HepG2 (cell line): Measurements from ENCODE around the gene AKR7A2. TPM values are rescaled to one million over a fixed set of nuclear protein-coding genes. Genes with fewer than 3 reads are reported as not detected.

Experiments used
- ATAC-seq: fragments of 200-7000 bp; cut with Tn5 transposase; 3 replicates; pipeline ENCODE4 v1.9.1; 2020; ENCODE audit warnings: mild to moderate bottlenecking, moderate library complexity
- BruUV-seq: library from RNA; stranded (reverse); fragments of 400-500 nt; replicated peaks from 2 replicates; lab custom pipeline; 2021; lab: Mats Ljungman, UMichigan
- CTCF ChIA-PET: fragments of 300-600 bp; formaldehyde crosslinking; extraction: SDS; loops from one replicate; lab custom pipeline; 2021; ENCODE audit warnings: low total read pairs, inconsistent platforms, low intra/inter-chr PET ratio; lab: Yijun Ruan, JAX
- POLR2A ChIA-PET: fragments of 350-600 bp; sonication (Branson Sonifier 250); formaldehyde crosslinking; loops from one replicate; lab custom pipeline; 2020; ENCODE audit warnings: antibody characterized with exemption, inconsistent platforms; lab: Yijun Ruan, JAX
- DNase-seq: peaks from one replicate; pipeline ENCODE4 v3.0.0-alpha.2; 2015; ENCODE audit warnings: low spot score
- FAIRE-seq: peaks from 3 replicates; lab custom pipeline; 2011; peaks lifted over from hg19 to GRCh38; lab: Jason Lieb, UNC
- H2AFZ ChIP-seq: one replicate; pipeline ENCODE4 v1.6.1; 2011; ENCODE audit warnings: low read length, inconsistent platforms
- H3K27ac ChIP-seq: fragments of 300-600 bp; 3 replicates; pipeline ENCODE4 v1.8.0; 2011; ENCODE audit warnings: mixed run types, mild to moderate bottlenecking, mixed read lengths, low read length, inconsistent platforms; ENCODE audit not compliant: insufficient read depth; ENCODE audit errors: extremely low read length
- H3K27me3 ChIP-seq, 2 experiments: fragments of 200-600 bp in 1 of 2; 2 replicates in 1 of 2; 3 replicates in 1 of 2; pipeline versions ENCODE4 v1.6.0 to v1.8.0; 2011; ENCODE audit warnings: low read length in 2 of 2, mild to moderate bottlenecking in 2 of 2, moderate library complexity in 2 of 2, inconsistent platforms in 1 of 2; ENCODE audit not compliant: insufficient read depth in 2 of 2, control insufficient read depth in 1 of 2
- H3K36me3 ChIP-seq, 2 experiments: fragments of 200-600 bp in 1 of 2; replicated peaks in 1 of 2; 2 replicates in 1 of 2; 3 replicates in 1 of 2; pipeline versions ENCODE4 v1.5.1 to v1.8.0; 2011; ENCODE audit warnings: low read length in 2 of 2, inconsistent platforms in 1 of 2; ENCODE audit not compliant: insufficient read depth in 2 of 2, control insufficient read depth in 1 of 2
- H3K4me1 ChIP-seq: 2 replicates; pipeline ENCODE4 v1.5.1; 2012; ENCODE audit warnings: low read length, inconsistent platforms; ENCODE audit not compliant: insufficient read depth
- H3K4me2 ChIP-seq: 2 replicates; pipeline ENCODE4 v1.6.0; 2011; ENCODE audit warnings: low read depth, low read length, inconsistent platforms
- H3K4me3 ChIP-seq, 3 experiments: fragments of 200-600 bp in 1 of 3; sonication (generic), shearing (Covaris generic) in 1 of 3; replicated peaks in 1 of 3; 2 replicates each; pipeline ENCODE4 v1.5.1; 2011 to 2016; ENCODE audit warnings: low read length in 3 of 3, inconsistent platforms in 2 of 3, low read depth in 2 of 3, mild to moderate bottlenecking in 2 of 3, control low read depth in 1 of 3, mixed read lengths in 1 of 3; ENCODE audit not compliant: insufficient read depth in 1 of 3
- H3K79me2 ChIP-seq: one replicate; pipeline ENCODE4 v1.6.1; 2011; ENCODE audit warnings: low read length, inconsistent platforms; ENCODE audit not compliant: insufficient read depth
- H3K9ac ChIP-seq: 2 replicates; pipeline ENCODE4 v1.6.0; 2011; ENCODE audit warnings: mild to moderate bottlenecking, low read depth, low read length, inconsistent platforms; ENCODE audit not compliant: insufficient read depth
- H3K9me3 ChIP-seq: 2 replicates; pipeline ENCODE4 v1.5.1; 2012; ENCODE audit warnings: mild to moderate bottlenecking, low read length
- H4K20me1 ChIP-seq: 2 replicates; pipeline ENCODE4 v1.6.0; 2011; ENCODE audit warnings: inconsistent platforms, mild to moderate bottlenecking, low read length, moderate library complexity; ENCODE audit not compliant: insufficient read depth
- HMG20B ChIP-seq: conservative IDR thresholded peaks from 2 replicates; pipeline ENCODE4 v1.6.1; 2016; ENCODE audit warnings: missing genetic modification reagents, missing compliant biosample characterization
- TEF ChIP-seq: sonication (generic); formaldehyde crosslinking; IDR thresholded peaks from 2 replicates; pipeline ENCODE4 v1.5.0; 2020; ENCODE audit warnings: missing genetic modification reagents
- UBTF ChIP-seq: sonication (generic); formaldehyde crosslinking; IDR thresholded peaks from 2 replicates; pipeline ENCODE4 v1.4.0; 2020; ENCODE audit warnings: mild to moderate bottlenecking, missing genetic modification reagents
- ZBTB26 ChIP-seq: IDR thresholded peaks from 2 replicates; pipeline ENCODE4 v1.6.1; 2016; ENCODE audit warnings: missing compliant biosample characterization, missing genetic modification reagents, borderline replicate concordance
- ZBTB38 ChIP-seq: sonication (generic); formaldehyde crosslinking; IDR thresholded peaks from 2 replicates; pipeline ENCODE4 v1.5.1; 2020; ENCODE audit warnings: mild to moderate bottlenecking, missing genetic modification reagents
- ZSCAN31 ChIP-seq: sonication (generic); formaldehyde crosslinking; IDR thresholded peaks from 2 replicates; pipeline ENCODE4 v1.5.0; 2020; ENCODE audit warnings: low read depth, mild to moderate bottlenecking, missing genetic modification reagents
- WGBS: methylation state at CpG from one replicate; pipeline ENCODE4 v1.1.6; 2017; ENCODE audit warnings: low lambda C conversion rate; 5-methylcytosine and 5-hydroxymethylcytosine counted together
- in situ Hi-C: cut with HindIII; loops from 2 replicates; pipeline ENCODE4 v1.10.0; 2017; ENCODE audit warnings: low pct_unique_long_range_greater_than_20kb; ENCODE audit not compliant: extremely low pct_ligation_motif_present
- intact Hi-C: fragments of 100-400 bp; cut with micrococcal nuclease; formaldehyde crosslinking; loops from one replicate; pipeline ENCODE4 v1.10.0; 2022; ENCODE audit not compliant: unreplicated experiment
- polyA plus RNA-seq, 8 experiments: library from polyadenylated mRNA; depleted of rRNA in 3 of 8; stranded (reverse) in 7 of 8; unstranded in 1 of 8; fragments of >200 nt; fragmentation: Illumina TruSeq in 4 of 8; extraction: Trizol in 4 of 8; gene quantifications; 2 replicates each; pipeline versions ENCODE4 v1.2.1 to v1.2.3, GENCODE V29; 2011 to 2016; ENCODE audit warnings: low read depth in 4 of 8, missing spikeins in 1 of 8, mixed read lengths in 1 of 8; ENCODE audit not compliant: insufficient read depth in 1 of 8
- total RNA-seq, 5 experiments: library from RNA; depleted of rRNA; stranded (reverse); fragments of >200 nt; fragmentation: Illumina TruSeq; extraction: Trizol; gene quantifications; 2 replicates each; pipeline ENCODE4 v1.2.3, GENCODE V29; 2016; ENCODE audit warnings: low read depth in 1 of 5

AKR7A2 gene
- total and polyA plus RNA-seq, 2 of the 13 experiments (the other 11 are each of a cell fraction or from before 2014, with no cell fraction given): 45.2 to 75.6 TPM

DNA sequence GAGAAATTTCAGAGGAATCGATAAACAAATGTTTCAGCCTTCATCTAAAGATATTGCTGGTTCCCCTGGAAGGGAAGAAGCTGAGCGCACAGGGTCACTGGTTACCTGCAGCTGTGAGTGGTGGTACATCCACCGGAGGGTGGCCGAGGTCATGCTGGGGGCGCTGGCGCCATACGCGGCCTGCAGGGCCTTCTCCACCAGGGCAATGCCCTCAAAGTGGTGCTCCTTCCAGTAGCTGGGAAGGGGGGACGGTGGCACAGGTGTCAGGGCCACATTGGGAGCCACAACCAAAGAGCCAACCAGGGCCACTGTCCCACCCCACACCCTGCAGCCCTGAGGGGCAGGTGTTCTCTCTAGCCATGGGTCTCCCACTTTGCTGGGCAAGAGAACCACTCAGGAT is 28.1 kb downstream of the AKR7A2 start:
- Histone ChIP-seq H3K4me3 (no peak overlapping the region), H3K9ac (no peak overlapping the region), H3K4me2 (no peak overlapping the region), H3K36me3 (0 out of 5 replicates have a peak, but pooled peaks cover 0 to 2% of the 10 kb centered on the region in 2 experiments), H3K79me2 (no peaks in the 10 kb centered on the region), H2AFZ (no peak overlapping the region), H3K27ac (no peak overlapping the region), H3K4me1 (peaks cover 16% of the 10 kb centered on the region), H3K27me3 (no peaks in the 10 kb centered on the region), H3K9me3 (no peaks in the 10 kb centered on the region), H4K20me1 (no peaks in the 10 kb centered on the region)
- FAIRE-seq: no peak
- TF ChIP-seq TEF: no peak
- TF ChIP-seq UBTF (CRISPR knock-in tag): no peak
- TF ChIP-seq ZSCAN31 (CRISPR knock-in tag): no peak
- TF ChIP-seq ZBTB26 (CRISPR knock-in tag): no peak
- no peak for TF ChIP-seq ZBTB38
- TF ChIP-seq HMG20B (CRISPR knock-in tag): no peak
- ChIA-PET CTCF (no interaction called here), POLR2A (no interaction called here)
- in situ Hi-C loops (no loop called here), intact Hi-C loops (no loop called here)
- BruUV-seq: no TSS peak
- no peak for ATAC-seq
- DNase-seq: no peak
- 91% methylated on average over 4 of the region's 9 CpGs for whole genome bisulfite sequencing
